Progenitor cell of endocrine pancreas (in vitro differentiated cells): ENCODE data around the gene MAP3K7. TPM values are rescaled to one million over a fixed set of nuclear protein-coding genes. Genes with fewer than 3 reads are reported as not detected.

Experiments used
- DNase-seq: peaks from one replicate; pipeline ENCODE4 v3.0.0; 2021; ENCODE audit warnings: low spot score; ENCODE audit not compliant: unreplicated experiment
- H3K27ac Mint-ChIP-seq: 2 replicates; pipeline ENCODE4 v1.8.0; 2021; ENCODE audit warnings: mild to moderate bottlenecking, moderate library complexity, mixed read lengths
- H3K27me3 Mint-ChIP-seq: 2 replicates; pipeline ENCODE4 v1.8.0; 2021; ENCODE audit warnings: mixed read lengths
- H3K36me3 Mint-ChIP-seq: 2 replicates; pipeline ENCODE4 v1.8.0; 2022; ENCODE audit warnings: mixed read lengths; ENCODE audit not compliant: insufficient read depth
- H3K4me1 Mint-ChIP-seq: 2 replicates; pipeline ENCODE4 v1.8.0; 2021; ENCODE audit warnings: low read depth, mixed read lengths
- H3K4me3 Mint-ChIP-seq: 2 replicates; pipeline ENCODE4 v1.8.0; 2021; ENCODE audit warnings: low read depth, mild to moderate bottlenecking, moderate library complexity, mixed read lengths
- H3K9me3 Mint-ChIP-seq: 2 replicates; pipeline ENCODE4 v1.8.0; 2021; ENCODE audit warnings: low read depth, mixed read lengths
- CTCF ChIP-seq: fragments of 200-600 bp; sonication (generic); IDR thresholded peaks from one replicate; pipeline ENCODE4 v1.5.0; 2021; ENCODE audit warnings: antibody characterized with exemption, mild to moderate bottlenecking; ENCODE audit not compliant: unreplicated experiment
- total RNA-seq: library from RNA; stranded (reverse); gene quantifications from 2 replicates; pipeline ENCODE4 v1.2.1, GENCODE V29; 2021

Gene MAP3K7
- total RNA-seq, 1 donor from 2014 or later = 41.6 TPM

- peak; percentile 8 for TF ChIP-seq CTCF
- no peak overlapping the region for H3K27ac Mint-ChIP-seq
Observed at GRCh38 chr6:90508753-90509152, 78.1 kb downstream of the MAP3K7 start.

GRCh38 chr6:90502866-90503407 is 83.9 kb downstream of the MAP3K7 start:
- peak overlapping the region; percentile 50 for H3K27ac Mint-ChIP-seq
- no peaks in the 10 kb centered on the region for H3K36me3 Mint-ChIP-seq
- DNase-seq = no peak
- no peaks in the 10 kb centered on the region for H3K9me3 Mint-ChIP-seq
- H3K4me1 Mint-ChIP-seq = peaks cover 7% of the 10 kb centered on the region
- no peak for TF ChIP-seq CTCF
- H3K27me3 Mint-ChIP-seq = no peaks in the 10 kb centered on the region
- H3K4me3 Mint-ChIP-seq = no peak overlapping the region

More at GRCh38 chr6:90508753-90509152, 78.1 kb downstream of the MAP3K7 start:
- Mint-ChIP-seq H3K4me3 (no peak overlapping the region), H3K4me1 (no peaks in the 10 kb centered on the region), H3K36me3 (peaks cover 2% of the 10 kb centered on the region), H3K27me3 (no peaks in the 10 kb centered on the region), H3K9me3 (no peaks in the 10 kb centered on the region)
- DNase-seq = no peak

- no peak overlapping the region for H3K27ac Mint-ChIP-seq
- H3K4me3 Mint-ChIP-seq = no peak overlapping the region
- H3K4me1 Mint-ChIP-seq = peaks cover 7% of the 10 kb centered on the region
- no peaks in the 10 kb centered on the region for H3K9me3 Mint-ChIP-seq
- no peak for DNase-seq
- H3K36me3 Mint-ChIP-seq = no peaks in the 10 kb centered on the region
- TF ChIP-seq CTCF = no peak
- no peaks in the 10 kb centered on the region for H3K27me3 Mint-ChIP-seq
Observed at GRCh38 chr6:90502381-90502780, 84.5 kb downstream of the MAP3K7 start.

- Mint-ChIP-seq H3K4me3 (no peak overlapping the region), H3K36me3 (no peaks in the 10 kb centered on the region), H3K27me3 (no peaks in the 10 kb centered on the region), H3K27ac (no peak overlapping the region), H3K4me1 (peaks cover 7% of the 10 kb centered on the region), H3K9me3 (no peaks in the 10 kb centered on the region)
- TF ChIP-seq CTCF = no peak
- no peak for DNase-seq
Observed at GRCh38 chr6:90500458-90500857, 86.4 kb downstream of the MAP3K7 start.

- no peaks in the 10 kb centered on the region for H3K36me3 Mint-ChIP-seq
- H3K4me3 Mint-ChIP-seq = no peak overlapping the region
- no peak for TF ChIP-seq CTCF
- no peaks in the 10 kb centered on the region for H3K9me3 Mint-ChIP-seq
- DNase-seq = no peak
- H3K4me1 Mint-ChIP-seq = no peaks in the 10 kb centered on the region
- no peaks in the 10 kb centered on the region for H3K27me3 Mint-ChIP-seq
- no peak overlapping the region for H3K27ac Mint-ChIP-seq
Observed at GRCh38 chr6:90497411-90497810, 89.5 kb downstream of the MAP3K7 start.
